GM18951 (cell line): Measurements from ENCODE around the gene STAB1.

Experiments used
- POLR2A ChIP-seq: IDR thresholded peaks from 4 replicates; pipeline ENCODE4 v1.6.1; 2011; ENCODE audit warnings: mild to moderate bottlenecking; ENCODE audit not compliant: insufficient read length, insufficient read depth; ENCODE audit errors: extremely low read depth
- in situ Hi-C: fragments of 300-500 bp; cut with MboI; formaldehyde crosslinking; loops from one replicate; pipeline ENCODE4 v1.12.0; 2022; ENCODE audit warnings: low sequenced_read_pairs, mixed read lengths, inconsistent platforms; ENCODE audit not compliant: unreplicated experiment

STAB1 gene

DNA sequence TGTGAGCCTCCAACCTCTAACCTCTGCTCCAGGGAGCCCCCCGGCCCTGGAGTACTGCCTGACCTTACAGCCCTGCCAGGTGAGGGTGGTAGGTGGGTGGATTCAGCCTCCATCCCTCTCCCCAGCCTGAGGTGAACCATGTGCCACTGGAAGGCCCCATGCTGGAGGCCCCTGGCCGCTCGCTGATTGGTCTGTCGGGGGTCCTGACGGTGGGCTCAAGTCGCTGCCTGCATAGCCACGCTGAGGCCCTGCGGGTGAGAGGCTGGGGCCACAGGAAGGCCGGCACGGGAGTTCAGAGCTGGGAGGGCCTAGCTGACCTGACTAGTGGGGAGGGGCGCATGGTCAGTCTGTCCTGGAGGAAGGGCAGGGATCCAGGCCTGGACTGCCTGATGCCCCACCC, 19.4 kb downstream of the STAB1 start:
- no peak for TF ChIP-seq POLR2A
- in situ Hi-C loops, result no loop called here

DNA sequence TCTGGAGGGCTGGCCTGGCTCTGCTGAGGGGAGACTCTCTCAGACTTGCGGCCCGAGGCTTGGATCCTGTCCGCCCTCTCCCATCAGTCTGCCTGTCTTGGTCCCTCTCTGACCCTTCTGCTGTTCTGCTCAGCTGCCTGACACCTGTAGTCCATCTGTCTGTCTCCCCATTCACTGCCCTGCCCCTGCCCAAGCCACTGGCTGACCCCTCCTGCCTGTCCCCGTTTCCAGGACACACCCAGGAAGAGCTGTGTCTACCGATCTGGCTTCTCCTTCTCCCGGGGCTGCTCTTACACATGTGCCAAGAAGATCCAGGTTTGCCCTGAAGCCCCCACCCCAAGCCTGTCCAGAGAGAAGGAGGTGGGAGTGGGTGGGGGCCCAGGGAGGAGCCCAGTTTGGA, 20.1 kb downstream of the STAB1 start:
- in situ Hi-C loops, result no loop called here
- TF ChIP-seq POLR2A, result no peak

DNA sequence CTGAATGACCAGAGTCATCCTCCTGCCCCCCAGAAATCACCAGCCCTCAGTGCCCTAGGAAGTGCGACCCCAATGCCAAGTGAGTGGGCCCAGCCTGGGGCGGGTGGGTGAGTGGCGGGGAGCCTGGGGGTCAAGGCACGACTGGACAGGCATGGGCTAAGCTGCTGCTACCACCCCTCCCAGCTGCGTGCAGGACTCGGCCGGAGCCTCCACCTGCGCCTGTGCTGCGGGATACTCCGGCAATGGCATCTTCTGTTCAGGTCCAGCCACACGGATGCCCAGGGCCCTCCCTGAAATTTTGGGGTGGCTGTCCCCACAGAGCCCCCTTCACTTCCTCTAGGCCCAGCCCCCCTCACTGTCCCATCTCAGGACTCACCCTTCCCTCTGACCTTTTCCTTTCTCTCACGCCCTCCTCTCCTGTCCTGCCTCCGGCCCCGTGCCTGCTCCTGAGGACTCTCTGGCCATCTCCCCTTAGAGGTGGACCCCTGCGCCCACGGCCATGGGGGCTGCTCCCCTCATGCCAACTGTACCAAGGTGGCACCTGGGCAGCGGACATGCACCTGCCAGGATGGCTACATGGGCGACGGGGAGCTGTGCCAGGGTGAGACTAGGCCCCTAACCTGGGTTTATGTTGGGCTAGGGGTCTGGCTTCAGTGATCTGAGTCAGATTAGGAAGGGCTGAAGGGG, 21.5 kb downstream of the STAB1 start:
- TF ChIP-seq POLR2A, result no peak
- in situ Hi-C loops, result no loop called here

DNA sequence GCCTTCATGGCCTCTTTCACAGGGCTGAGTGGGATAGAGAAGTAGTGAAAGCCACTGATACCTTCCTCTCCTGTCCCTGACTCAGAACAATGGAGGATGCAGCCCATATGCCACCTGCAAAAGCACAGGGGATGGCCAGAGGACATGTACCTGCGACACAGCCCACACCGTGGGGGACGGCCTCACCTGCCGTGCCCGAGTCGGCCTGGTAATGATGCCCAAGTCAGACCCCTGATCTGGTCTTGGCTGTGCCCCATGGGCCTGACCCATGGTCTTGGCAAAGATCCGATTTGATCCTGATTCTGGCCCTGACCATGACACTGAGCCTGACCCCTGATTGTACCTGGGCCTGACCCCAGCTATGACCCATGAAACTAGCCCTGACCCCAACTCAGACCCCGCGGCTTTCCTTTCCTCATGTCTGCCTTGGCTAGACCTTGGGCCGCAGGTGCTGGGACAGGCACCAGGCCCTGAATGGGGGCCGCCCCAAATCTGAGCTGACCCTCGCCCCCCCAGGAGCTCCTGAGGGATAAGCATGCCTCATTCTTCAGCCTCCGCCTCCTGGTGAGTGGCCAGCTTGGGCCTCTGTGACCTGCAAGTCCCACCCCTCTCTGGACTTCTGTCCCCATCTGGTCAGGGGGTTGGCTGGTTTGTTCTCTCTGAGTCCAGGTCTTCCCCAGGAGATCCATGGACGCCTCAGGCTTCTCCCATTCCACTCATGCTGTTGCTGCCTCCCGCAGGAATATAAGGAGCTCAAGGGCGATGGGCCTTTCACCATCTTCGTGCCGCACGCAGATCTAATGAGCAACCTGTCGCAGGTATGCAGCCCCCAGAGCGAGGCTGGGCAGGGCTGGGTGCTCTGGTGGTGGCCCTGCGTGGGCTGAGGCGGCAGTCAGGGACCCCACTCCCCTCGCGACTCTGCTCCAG, 22.9 kb downstream of the STAB1 start:
- in situ Hi-C loops, result no loop called here
- TF ChIP-seq POLR2A, result no peak

DNA sequence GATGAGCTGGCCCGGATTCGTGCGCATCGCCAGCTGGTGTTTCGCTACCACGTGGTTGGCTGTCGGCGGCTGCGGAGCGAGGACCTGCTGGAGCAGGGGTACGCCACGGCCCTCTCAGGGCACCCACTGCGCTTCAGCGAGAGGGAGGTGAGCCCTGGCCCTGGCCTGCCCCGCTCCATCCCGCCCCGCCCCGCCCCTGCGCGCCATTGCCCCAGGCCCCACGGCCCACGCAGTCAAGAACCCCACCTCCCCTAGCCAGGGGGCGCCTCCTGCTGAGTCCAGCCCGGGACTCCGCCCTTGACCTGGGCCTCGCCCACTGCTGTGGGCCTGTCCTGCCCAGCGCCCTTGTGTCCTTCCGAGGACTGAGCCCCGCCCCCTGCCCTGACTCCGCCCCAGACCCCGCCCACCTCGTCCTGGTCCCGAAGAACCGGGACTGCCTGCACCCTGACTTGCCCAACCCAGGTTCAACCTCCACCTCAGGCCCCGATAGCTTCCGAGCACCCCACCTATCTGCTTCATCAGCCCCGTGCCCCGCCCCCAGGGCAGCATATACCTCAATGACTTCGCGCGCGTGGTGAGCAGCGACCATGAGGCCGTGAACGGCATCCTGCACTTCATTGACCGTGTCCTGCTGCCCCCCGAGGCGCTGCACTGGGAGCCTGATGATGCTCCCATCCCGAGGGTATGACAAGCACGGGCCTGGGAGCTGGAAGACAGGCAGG, 23.7 kb downstream of the STAB1 start:
- in situ Hi-C loops, result no loop called here
- no peak for TF ChIP-seq POLR2A

DNA sequence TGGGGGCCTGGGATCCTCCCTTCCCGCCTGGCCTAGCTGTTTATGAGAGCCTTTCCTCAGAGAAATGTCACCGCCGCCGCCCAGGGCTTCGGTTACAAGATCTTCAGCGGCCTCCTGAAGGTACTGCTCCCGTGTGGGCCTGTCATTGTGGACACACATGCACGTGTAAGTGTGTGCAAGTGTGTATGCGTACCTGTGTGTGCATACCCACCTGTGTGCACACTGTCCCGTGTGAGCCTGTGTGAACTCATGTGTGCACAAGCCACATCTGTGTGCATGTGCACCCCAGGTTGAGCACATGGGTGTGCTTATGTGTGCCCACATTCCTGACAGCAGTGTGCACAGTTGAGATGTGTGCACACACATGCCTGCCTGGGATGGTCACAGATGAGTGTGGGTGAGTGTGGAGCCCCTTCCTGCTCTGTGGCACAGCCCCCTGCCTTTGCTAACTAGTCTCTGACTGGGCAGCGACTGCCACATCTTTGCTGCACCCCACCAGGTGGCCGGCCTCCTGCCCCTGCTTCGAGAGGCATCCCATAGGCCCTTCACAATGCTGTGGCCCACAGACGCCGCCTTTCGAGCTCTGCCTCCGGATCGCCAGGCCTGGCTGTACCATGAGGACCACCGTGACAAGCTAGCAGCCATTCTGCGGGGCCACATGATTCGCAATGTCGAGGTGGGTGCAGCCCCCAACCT, 24.5 kb downstream of the STAB1 start:
- no peak for TF ChIP-seq POLR2A
- in situ Hi-C loops, result no loop called here

DNA sequence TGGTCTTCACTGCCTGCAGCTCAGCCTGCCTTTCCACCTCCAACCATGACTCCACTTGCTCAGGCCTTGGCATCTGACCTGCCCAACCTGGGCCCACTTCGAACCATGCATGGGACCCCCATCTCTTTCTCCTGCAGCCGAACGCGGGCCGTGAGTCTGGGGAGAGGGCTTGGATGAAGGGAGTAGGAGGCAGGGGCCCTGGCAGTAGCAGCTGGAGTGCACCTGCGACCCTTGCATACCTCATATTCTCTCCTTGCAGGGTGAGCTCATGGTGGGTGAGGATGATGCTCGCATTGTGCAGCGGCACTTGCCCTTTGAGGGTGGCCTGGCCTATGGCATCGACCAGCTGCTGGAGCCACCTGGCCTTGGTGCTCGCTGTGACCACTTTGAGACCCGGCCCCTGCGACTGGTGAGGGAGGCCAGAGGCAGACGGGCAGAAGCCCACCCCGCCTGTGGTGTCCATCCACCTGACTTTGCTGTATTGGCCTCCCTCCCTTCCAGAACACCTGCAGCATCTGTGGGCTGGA, 25.1 kb downstream of the STAB1 start:
- TF ChIP-seq POLR2A, result no peak
- in situ Hi-C loops, result no loop called here

DNA sequence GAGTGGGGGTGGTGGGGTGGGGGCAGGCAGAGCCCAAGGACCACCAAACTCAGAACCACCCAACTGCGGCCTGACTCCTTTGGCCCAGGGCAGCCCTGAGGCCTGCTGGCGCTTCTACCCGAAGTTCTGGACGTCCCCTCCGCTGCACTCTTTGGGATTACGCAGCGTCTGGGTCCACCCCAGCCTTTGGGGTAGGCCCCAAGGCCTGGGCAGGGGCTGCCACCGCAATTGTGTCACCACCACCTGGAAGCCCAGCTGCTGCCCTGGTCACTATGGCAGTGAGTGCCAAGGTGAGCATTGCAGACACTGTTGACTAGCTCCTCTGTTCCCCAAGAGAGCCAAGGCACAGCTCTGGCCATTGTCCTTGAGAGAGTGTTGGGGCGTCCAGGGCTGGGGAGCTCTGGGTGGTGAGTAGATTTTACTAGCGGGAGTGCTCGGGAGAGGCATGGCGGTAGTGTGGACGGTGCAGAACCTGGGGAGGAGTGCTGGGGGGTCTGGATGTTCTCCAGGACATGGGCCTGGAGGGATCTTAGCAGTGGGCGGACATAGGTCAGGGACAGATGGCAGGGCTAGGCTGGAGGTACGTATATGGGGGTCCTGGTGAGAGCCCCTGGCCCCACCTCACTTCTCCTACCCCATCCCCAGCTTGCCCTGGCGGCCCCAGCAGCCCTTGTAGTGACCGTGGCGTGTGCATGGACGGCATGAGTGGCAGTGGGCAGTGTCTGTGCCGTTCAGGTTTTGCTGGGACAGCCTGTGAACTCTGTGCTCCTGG, 25.8 kb downstream of the STAB1 start:
- in situ Hi-C loops, result no loop called here
- no peak for TF ChIP-seq POLR2A

DNA sequence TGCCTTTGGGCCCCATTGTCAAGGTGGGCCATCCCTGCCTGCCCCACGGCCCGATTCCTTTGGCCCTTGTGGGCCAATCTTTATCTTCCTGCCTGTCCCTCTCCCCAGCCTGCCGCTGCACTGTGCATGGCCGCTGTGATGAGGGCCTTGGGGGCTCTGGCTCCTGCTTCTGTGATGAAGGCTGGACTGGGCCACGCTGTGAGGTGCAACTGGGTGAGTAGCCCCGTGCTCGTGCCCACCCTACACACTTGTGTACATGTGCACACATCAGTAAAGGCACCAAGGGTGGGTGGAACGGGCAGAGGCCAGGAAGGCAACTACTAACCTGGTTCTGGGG, 26.3 kb downstream of the STAB1 start:
- in situ Hi-C loops, result no loop called here
- no peak for TF ChIP-seq POLR2A

DNA sequence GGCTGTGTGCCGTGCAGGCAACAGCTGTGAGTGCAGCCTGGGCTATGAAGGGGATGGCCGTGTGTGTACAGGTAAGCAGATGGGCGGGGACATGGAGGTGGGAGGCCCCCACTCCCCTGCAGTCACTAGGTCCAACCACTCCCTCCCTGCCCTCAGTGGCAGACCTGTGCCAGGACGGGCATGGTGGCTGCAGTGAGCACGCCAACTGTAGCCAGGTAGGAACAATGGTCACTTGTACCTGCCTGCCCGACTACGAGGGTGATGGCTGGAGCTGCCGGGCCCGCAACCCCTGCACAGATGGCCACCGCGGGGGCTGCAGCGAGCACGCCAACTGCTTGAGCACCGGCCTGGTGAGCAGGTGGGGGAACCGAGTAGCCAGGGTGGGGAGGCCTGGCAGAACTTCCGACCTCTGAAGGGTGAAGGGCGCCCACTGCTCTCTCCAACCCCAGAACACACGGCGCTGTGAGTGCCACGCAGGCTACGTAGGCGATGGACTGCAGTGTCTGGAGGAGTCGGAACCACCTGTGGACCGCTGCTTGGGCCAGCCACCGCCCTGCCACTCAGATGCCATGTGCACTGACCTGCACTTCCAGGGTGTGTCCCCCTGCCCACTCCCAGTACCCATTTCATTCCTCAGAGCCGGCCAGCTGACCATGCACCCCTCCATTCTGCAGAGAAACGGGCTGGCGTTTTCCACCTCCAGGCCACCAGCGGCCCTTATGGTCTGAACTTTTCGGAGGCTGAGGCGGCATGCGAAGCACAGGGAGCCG, 26.9 kb downstream of the STAB1 start:
- in situ Hi-C loops, result no loop called here
- no peak for TF ChIP-seq POLR2A

DNA sequence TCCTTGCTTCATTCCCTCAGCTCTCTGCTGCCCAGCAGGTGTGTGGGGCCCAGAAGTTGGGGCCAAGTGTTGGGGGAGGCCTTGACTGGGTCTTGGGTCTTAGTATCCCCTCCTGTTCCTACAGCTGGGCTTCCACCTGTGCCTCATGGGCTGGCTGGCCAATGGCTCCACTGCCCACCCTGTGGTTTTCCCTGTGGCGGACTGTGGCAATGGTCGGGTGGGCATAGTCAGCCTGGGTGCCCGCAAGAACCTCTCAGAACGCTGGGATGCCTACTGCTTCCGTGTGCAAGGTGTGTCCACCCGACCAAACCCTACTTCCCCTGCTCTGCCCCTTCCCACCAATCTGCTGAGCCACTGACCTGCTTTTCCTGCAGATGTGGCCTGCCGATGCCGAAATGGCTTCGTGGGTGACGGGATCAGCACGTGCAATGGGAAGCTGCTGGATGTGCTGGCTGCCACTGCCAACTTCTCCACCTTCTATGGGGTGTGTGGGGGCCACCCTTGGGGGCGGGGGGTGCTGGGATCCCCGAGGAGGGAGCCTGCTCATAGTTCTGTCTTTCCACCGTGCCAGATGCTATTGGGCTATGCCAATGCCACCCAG, 27.6 kb downstream of the STAB1 start:
- TF ChIP-seq POLR2A, result no peak
- in situ Hi-C loops, result no loop called here
